HCT116 (cell line): ENCODE measurements around the gene CCL18. TPM values are rescaled to one million over a fixed set of nuclear protein-coding genes. Genes with fewer than 3 reads are reported as not detected.
"Not testable (repeated sequence)": the region's sequence is repeated elsewhere in the genome, so short reads cannot be mapped to it uniquely, and the experiment has no call there.

ENCODE experiments used
- ATAC-seq: fragments of 200-7000 bp; cut with Tn5 transposase; 2 replicates; pipeline ENCODE4 v1.9.1; 2020; ENCODE audit warnings: mild to moderate bottlenecking, moderate library complexity
- BruUV-seq: library from RNA; stranded (reverse); fragments of 400-500 nt; replicated peaks from 2 replicates; lab custom pipeline; 2021; lab: Mats Ljungman, UMichigan
- CTCF ChIA-PET: fragments of 300-600 bp; sonication (Branson Sonifier 250); formaldehyde crosslinking; loops from one replicate; lab custom pipeline; 2021; ENCODE audit warnings: antibody characterized with exemption; lab: Charles Lee
- POLR2A ChIA-PET: fragments of 300-600, 350-600 bp; sonication (Branson Sonifier 250); formaldehyde crosslinking; loops from one replicate; lab custom pipeline; 2021; ENCODE audit warnings: antibody characterized with exemption; lab: Charles Lee
- RAD21 ChIA-PET, 2 experiments: fragments of 300-600 bp; sonication (Branson Sonifier 250); formaldehyde crosslinking; loops; one replicate each; lab custom pipeline; 2023; ENCODE audit warnings: low total read pairs in 2 of 2; ENCODE audit not compliant: uncharacterized antibody in 2 of 2, unreplicated experiment in 2 of 2, low non-redundant PET in 1 of 2; lab: Charles Lee
- DNase-seq: peaks from one replicate; pipeline ENCODE4 v3.0.0-alpha.2; 2010; ENCODE audit warnings: low read depth, low spot score
- H2AFZ ChIP-seq: fragments of 200-600 bp; shearing (Covaris generic), sonication (generic); 2 replicates; pipeline ENCODE4 v1.6.1; 2017; ENCODE audit warnings: low read depth, mixed run types, mixed read lengths, antibody characterized with exemption, low read length; ENCODE audit not compliant: poor library complexity, severe bottlenecking
- H3K27ac ChIP-seq: 2 replicates; pipeline ENCODE4 v1.5.1; 2012; ENCODE audit warnings: low read depth, low read length
- H3K27me3 ChIP-seq: fragments of 200-600 bp; sonication (generic); 2 replicates; pipeline ENCODE4 v1.6.1; 2016; ENCODE audit warnings: mixed run types, low read length, mixed read lengths; ENCODE audit not compliant: insufficient read depth
- H3K36me3 ChIP-seq, 2 experiments: fragments of 200-500 bp in 1 of 2; fragments of 200-600 bp in 1 of 2; sonication (Bioruptor generic) in 1 of 2; sonication (generic) in 1 of 2; 2 replicates each; pipeline versions ENCODE4 v1.5.1 to v1.6.1; 2014 to 2016; ENCODE audit warnings: low read length in 2 of 2, inconsistent platforms in 1 of 2, mixed read lengths in 1 of 2, mixed run types in 1 of 2; ENCODE audit not compliant: insufficient read depth in 2 of 2, control insufficient read depth in 1 of 2
- H3K4me1 ChIP-seq, 2 experiments: fragments of 200-600 bp in 1 of 2; sonication (generic) in 1 of 2; 2 replicates each; pipeline versions ENCODE4 v1.5.1 to v1.6.1; 2012 to 2017; ENCODE audit warnings: low read length in 2 of 2, inconsistent platforms in 1 of 2, mild to moderate bottlenecking in 1 of 2, mixed read lengths in 1 of 2, mixed run types in 1 of 2, moderate library complexity in 1 of 2; ENCODE audit not compliant: insufficient read depth in 2 of 2, control insufficient read depth in 1 of 2
- H3K4me2 ChIP-seq: fragments of 200-600 bp; sonication (generic); 2 replicates; pipeline ENCODE4 v1.6.1; 2017; ENCODE audit warnings: mixed run types, low read length, mixed read lengths
- H3K4me3 ChIP-seq, 2 experiments: fragments of 200-600 bp in 1 of 2; sonication (generic) in 1 of 2; replicated peaks in 1 of 2; 2 replicates each; pipeline ENCODE4 v1.5.1; 2011 to 2016; ENCODE audit warnings: low read length in 2 of 2, control low read depth in 1 of 2, low read depth in 1 of 2, mild to moderate bottlenecking in 1 of 2, mixed read lengths in 1 of 2, mixed run types in 1 of 2
- H3K79me2 ChIP-seq: fragments of 200-600 bp; sonication (generic); 2 replicates; pipeline ENCODE4 v1.6.1; 2017; ENCODE audit warnings: mild to moderate bottlenecking, mixed run types, low read length, moderate library complexity, mixed read lengths; ENCODE audit not compliant: insufficient read depth
- H3K9ac ChIP-seq: fragments of 200-600 bp; sonication (generic); 2 replicates; pipeline ENCODE4 v1.6.1; 2016; ENCODE audit warnings: low read length, mixed read lengths
- H3K9me2 ChIP-seq: fragments of 200-600 bp; sonication (generic), shearing (Covaris generic); 2 replicates; pipeline ENCODE4 v1.6.1; 2017; ENCODE audit warnings: mixed run types, mild to moderate bottlenecking, moderate library complexity; ENCODE audit not compliant: insufficient read depth
- H3K9me3 ChIP-seq, 2 experiments: fragments of 200-500 bp in 1 of 2; fragments of 200-600 bp in 1 of 2; sonication (Bioruptor generic) in 1 of 2; sonication (generic) in 1 of 2; 2 replicates each; pipeline ENCODE4 v1.6.1; 2014 to 2017; ENCODE audit warnings: low read length in 2 of 2, mixed read lengths in 2 of 2, inconsistent platforms in 1 of 2, low read depth in 1 of 2, mild to moderate bottlenecking in 1 of 2, mixed run types in 1 of 2, moderate library complexity in 1 of 2; ENCODE audit not compliant: control insufficient read depth in 1 of 2, insufficient read depth in 1 of 2
- H4K20me1 ChIP-seq: fragments of 200-600 bp; sonication (generic), shearing (Covaris generic); 2 replicates; pipeline ENCODE4 v1.6.1; 2017; ENCODE audit warnings: mixed run types, mild to moderate bottlenecking, moderate library complexity; ENCODE audit not compliant: insufficient read depth
- intact Hi-C: fragments of 100-400 bp; cut with micrococcal nuclease; formaldehyde crosslinking; loops from 2 replicates; pipeline ENCODE4 v1.10.0; 2022
- total RNA-seq: library from RNA; stranded (reverse); gene quantifications from one replicate; pipeline ENCODE4 v1.2.1, GENCODE V29; 2021; ENCODE audit not compliant: unreplicated experiment

CCL18 gene
- total RNA-seq, 1 experiment from 2014 or later: not detected

- RAD21 ChIA-PET, DNase-seq, H3K27me3 ChIP-seq, H3K9me2 ChIP-seq, H3K27ac ChIP-seq, CTCF ChIA-PET, POLR2A ChIA-PET, H3K4me3 ChIP-seq, H2AFZ ChIP-seq, H3K36me3 ChIP-seq, BruUV-seq, H3K79me2 ChIP-seq, ATAC-seq, H3K9ac ChIP-seq, H3K4me2 ChIP-seq, H4K20me1 ChIP-seq, intact Hi-C loops, H3K9me3 ChIP-seq, H3K4me1 ChIP-seq: not testable (repeated sequence)
Observed at GRCh38 chr17:36114971-36115648, 51.0 kb downstream of the CCL18 start.

GRCh38 chr17:36115649-36115977, 51.5 kb downstream of the CCL18 start:
- H3K9me2 ChIP-seq, H3K27ac ChIP-seq, CTCF ChIA-PET, H3K4me3 ChIP-seq, H3K9me3 ChIP-seq, DNase-seq, H3K4me2 ChIP-seq, H3K27me3 ChIP-seq, RAD21 ChIA-PET, H3K9ac ChIP-seq, POLR2A ChIA-PET, intact Hi-C loops, ATAC-seq, H3K79me2 ChIP-seq, H3K36me3 ChIP-seq, H2AFZ ChIP-seq, BruUV-seq, H3K4me1 ChIP-seq, H4K20me1 ChIP-seq: not testable (repeated sequence)
